ENCODE results near the gene HBS1L. TPM values are rescaled to one million over a fixed set of nuclear protein-coding genes. Genes with fewer than 3 reads are reported as not detected.

Gene HBS1L
- total and polyA plus RNA-seq, 10 donors = 12.3 to 66.9 (median 49.7) TPM

DNA sequence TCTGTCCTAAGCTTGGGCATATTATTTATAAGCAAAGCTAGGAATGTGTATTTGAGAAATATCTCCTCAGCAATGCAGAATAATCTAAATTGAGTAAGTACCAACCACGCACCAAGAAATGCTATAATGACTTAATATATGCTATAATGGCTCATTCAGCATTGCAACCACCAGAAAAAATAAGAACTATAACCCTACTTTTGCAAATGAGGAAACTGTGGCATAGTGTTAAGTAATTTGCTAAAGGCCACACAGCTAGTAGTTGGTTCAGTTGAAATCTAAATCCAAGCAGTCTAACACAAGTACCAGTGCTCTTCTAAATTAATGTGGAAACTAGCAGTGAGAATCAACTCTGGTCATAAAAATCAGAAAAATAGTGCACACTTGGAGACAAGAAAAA lies 35.7 kb downstream of the HBS1L start:
- Histone ChIP-seq H3K36me3 (no peaks in the 10 kb centered on the region), H3K27ac (no peak overlapping the region), H3K9me3 (no peaks in the 10 kb centered on the region), H3K4me1 (peaks cover 0 to 61% (median 6%) of the 10 kb centered on the region in 6 donors), H3K4me3 (no peak overlapping the region), H3K27me3 (replicated peaks in 1 of 7) (no peaks in the 10 kb centered on the region)
- WGBS, 5 donors = 45 to 85% (median 70%) methylated on average over 1 of the region's 1 CpG
- no peak for TF ChIP-seq POLR2A (IDR thresholded peaks at IDR 0.05)
- TF ChIP-seq, protein P1, sequence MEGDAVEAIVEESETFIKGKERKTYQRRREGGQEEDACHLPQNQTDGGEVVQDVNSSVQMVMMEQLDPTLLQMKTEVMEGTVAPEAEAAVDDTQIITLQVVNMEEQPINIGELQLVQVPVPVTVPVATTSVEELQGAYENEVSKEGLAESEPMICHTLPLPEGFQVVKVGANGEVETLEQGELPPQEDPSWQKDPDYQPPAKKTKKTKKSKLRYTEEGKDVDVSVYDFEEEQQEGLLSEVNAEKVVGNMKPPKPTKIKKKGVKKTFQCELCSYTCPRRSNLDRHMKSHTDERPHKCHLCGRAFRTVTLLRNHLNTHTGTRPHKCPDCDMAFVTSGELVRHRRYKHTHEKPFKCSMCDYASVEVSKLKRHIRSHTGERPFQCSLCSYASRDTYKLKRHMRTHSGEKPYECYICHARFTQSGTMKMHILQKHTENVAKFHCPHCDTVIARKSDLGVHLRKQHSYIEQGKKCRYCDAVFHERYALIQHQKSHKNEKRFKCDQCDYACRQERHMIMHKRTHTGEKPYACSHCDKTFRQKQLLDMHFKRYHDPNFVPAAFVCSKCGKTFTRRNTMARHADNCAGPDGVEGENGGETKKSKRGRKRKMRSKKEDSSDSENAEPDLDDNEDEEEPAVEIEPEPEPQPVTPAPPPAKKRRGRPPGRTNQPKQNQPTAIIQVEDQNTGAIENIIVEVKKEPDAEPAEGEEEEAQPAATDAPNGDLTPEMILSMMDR (IDR thresholded peaks at IDR 0.05 in 8 of 11, conservative IDR thresholded peaks at IDR 0.05 in 3 of 11) = no peak
- TF ChIP-seq POLR2AphosphoS5 (IDR thresholded peaks at IDR 0.05) = no peak
- no peak for DNase-seq
- intact Hi-C loops (cut with DNase I; ENCODE audit: low total_unique reads) = no loop called here

GRCh38 chr6:135018052-135018451 lies 36.6 kb downstream of the HBS1L start:
- Histone ChIP-seq H3K4me1 (peaks cover 0 to 62% (median 7%) of the 10 kb centered on the region in 6 donors), H3K27me3 (replicated peaks in 1 of 7) (no peaks in the 10 kb centered on the region), H3K36me3 (no peaks in the 10 kb centered on the region), H3K4me3 (no peak overlapping the region), H3K9me3 (no peaks in the 10 kb centered on the region), H3K27ac (no peak overlapping the region)
- DNase-seq = no peak
- 72 to 81% (median 74%) methylated on average over 2 of the region's 2 CpGs for WGBS, 5 donors
- TF ChIP-seq POLR2AphosphoS5 (IDR thresholded peaks at IDR 0.05) (no peak), POLR2A (IDR thresholded peaks at IDR 0.05) (no peak)
- TF ChIP-seq, protein P1 (IDR thresholded peaks at IDR 0.05 in 8 of 11, conservative IDR thresholded peaks at IDR 0.05 in 3 of 11) = no peak
- intact Hi-C loops (cut with DNase I; ENCODE audit: low total_unique reads) = no loop called here

- Histone ChIP-seq H3K9me3 (no peaks in the 10 kb centered on the region), H3K4me3 (no peak overlapping the region), H3K4me1 (peaks cover 0 to 38% (median 7%) of the 10 kb centered on the region in 6 donors), H3K36me3 (peaks cover 0 to 11% (median 0%) of the 10 kb centered on the region in 6 donors), H3K27ac (peak overlapping the region in 5 of 8 donors; percentile 30 to 52 (median 32)), H3K27me3 (replicated peaks in 1 of 7) (no peaks in the 10 kb centered on the region)
- no peak for DNase-seq
- intact Hi-C loops (cut with DNase I; ENCODE audit: low total_unique reads) = no loop called here
- WGBS, 5 donors = 62 to 68% (median 63%) methylated on average over 4 of the region's 4 CpGs
- TF ChIP-seq POLR2A (IDR thresholded peaks at IDR 0.05) (no peak), POLR2AphosphoS5 (IDR thresholded peaks at IDR 0.05) (no peak)
- TF ChIP-seq, protein P1 (IDR thresholded peaks at IDR 0.05 in 8 of 11, conservative IDR thresholded peaks at IDR 0.05 in 3 of 11) = no peak
Measured at GRCh38 chr6:135014353-135014832, 40.2 kb downstream of the HBS1L start.

DNA sequence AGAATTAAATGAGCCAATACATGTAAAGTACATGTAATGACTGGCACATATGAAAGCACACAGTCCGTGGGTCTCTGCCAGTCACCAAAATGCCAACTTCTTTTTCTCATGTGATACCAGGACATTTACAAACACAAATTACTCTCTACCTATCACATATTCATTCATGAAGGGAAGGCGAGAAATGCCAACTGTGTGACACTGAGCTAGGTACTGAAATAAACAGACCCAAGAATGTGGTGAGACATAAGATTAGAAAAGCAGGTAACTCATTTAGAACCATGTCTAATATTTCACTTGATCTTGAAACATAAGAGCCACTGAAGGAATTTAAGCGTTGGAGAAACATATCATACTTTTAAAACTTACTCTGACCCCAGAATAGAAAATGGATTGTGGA lies 41.4 kb downstream of the HBS1L start:
- intact Hi-C loops (cut with DNase I; ENCODE audit: low total_unique reads) = no loop called here
- peaks cover 0 to 27% (median 5%) of the 10 kb centered on the region in 6 donors for H3K4me1 ChIP-seq
- H3K9me3 ChIP-seq = no peaks in the 10 kb centered on the region
- DNase-seq = no peak
- 87 to 94% (median 89%) methylated on average over 3 of the region's 3 CpGs for WGBS, 5 donors
- H3K27me3 ChIP-seq (replicated peaks in 1 of 7) = no peaks in the 10 kb centered on the region
- peak overlapping the region in 2 of 8 donors; percentile 31 to 44 for H3K27ac ChIP-seq
- H3K36me3 ChIP-seq = peaks cover 0 to 13% (median 0%) of the 10 kb centered on the region in 6 donors
- TF ChIP-seq, protein P1 (IDR thresholded peaks at IDR 0.05 in 8 of 11, conservative IDR thresholded peaks at IDR 0.05 in 3 of 11) = no peak
- no peak for TF ChIP-seq POLR2A (IDR thresholded peaks at IDR 0.05)
- TF ChIP-seq POLR2AphosphoS5 (IDR thresholded peaks at IDR 0.05) = no peak
- H3K4me3 ChIP-seq = no peak overlapping the region
